SK-N-SH (cell line): ENCODE results near the gene PWWP2B. TPM values are rescaled to one million over a fixed set of nuclear protein-coding genes. Genes with fewer than 3 reads are reported as not detected.
A peak's percentile ranks its signal among the peaks of the same experiment; 100 is the strongest.

Experiments
- CTCF ChIA-PET: fragments of 300-600, 350-600 bp; formaldehyde crosslinking; extraction: SDS; loops from one replicate; lab custom pipeline; 2021; lab: Yijun Ruan, JAX
- POLR2A ChIA-PET: fragments of 350-600 bp; sonication (Branson Sonifier 250); formaldehyde crosslinking; extraction: SDS; loops from one replicate; lab custom pipeline; 2020; ENCODE audit warnings: antibody characterized with exemption, inconsistent platforms; lab: Yijun Ruan, JAX
- DNase-seq: peaks from one replicate; pipeline ENCODE4 v3.0.0; 2012
- H2AFZ ChIP-seq: fragments of 200-600 bp; sonication (generic); 2 replicates; pipeline ENCODE4 v1.8.1; 2016; ENCODE audit warnings: antibody characterized with exemption, mild to moderate bottlenecking, low read depth
- H3F3A ChIP-seq: fragments of 200-600 bp; sonication (generic); replicated peaks from 2 replicates; pipeline ENCODE3; 2016; ENCODE audit warnings: antibody characterized with exemption, mild to moderate bottlenecking; ENCODE audit not compliant: insufficient read depth
- H3K27ac ChIP-seq, 2 experiments: fragments of 200-500 bp in 1 of 2; fragments of 200-600 bp in 1 of 2; sonication (Bioruptor generic) in 1 of 2; sonication (generic), shearing (Covaris generic) in 1 of 2; 2 replicates each; pipeline versions ENCODE4 v1.5.1 to v1.6.1; 2014 to 2016; ENCODE audit warnings: low read depth in 2 of 2, inconsistent platforms in 1 of 2, low read length in 1 of 2, mild to moderate bottlenecking in 1 of 2, mixed read lengths in 1 of 2
- H3K27me3 ChIP-seq: fragments of 200-600 bp; sonication (generic), shearing (Covaris generic); 2 replicates; pipeline ENCODE4 v1.6.1; 2016; ENCODE audit warnings: mixed run types; ENCODE audit not compliant: insufficient read depth
- H3K36me3 ChIP-seq, 2 experiments: fragments of 200-500 bp in 1 of 2; fragments of 200-600 bp in 1 of 2; sonication (Bioruptor generic) in 1 of 2; sonication (generic) in 1 of 2; replicated peaks in 1 of 2; 2 replicates each; pipeline versions ENCODE3 to v1.5.1; 2014 to 2016; ENCODE audit warnings: low read length in 1 of 2, mild to moderate bottlenecking in 1 of 2; ENCODE audit not compliant: insufficient read depth in 2 of 2, control insufficient read depth in 1 of 2
- H3K4me1 ChIP-seq, 2 experiments: fragments of 200-500 bp in 1 of 2; fragments of 200-600 bp in 1 of 2; sonication (Bioruptor generic) in 1 of 2; sonication (generic), shearing (Covaris generic) in 1 of 2; 2 replicates each; pipeline versions ENCODE4 v1.5.1 to v1.6.1; 2014 to 2016; ENCODE audit warnings: low read depth in 1 of 2, low read length in 1 of 2, mixed run types in 1 of 2; ENCODE audit not compliant: insufficient read depth in 2 of 2, control insufficient read depth in 1 of 2
- H3K4me2 ChIP-seq: fragments of 200-600 bp; sonication (generic), shearing (Covaris generic); 2 replicates; pipeline ENCODE4 v1.6.1; 2017; ENCODE audit warnings: mixed run types
- H3K4me3 ChIP-seq, 2 experiments: fragments of 200-500 bp in 1 of 2; fragments of 200-600 bp in 1 of 2; sonication (Bioruptor generic) in 1 of 2; sonication (generic), shearing (Covaris generic) in 1 of 2; 2 replicates each; pipeline versions ENCODE4 v1.5.1 to v1.8.1; 2014 to 2016; ENCODE audit warnings: low read depth in 2 of 2, inconsistent platforms in 1 of 2, low read length in 1 of 2, mild to moderate bottlenecking in 1 of 2, mixed read lengths in 1 of 2, moderate library complexity in 1 of 2
- H3K79me2 ChIP-seq: fragments of 200-600 bp; sonication (generic); 2 replicates; pipeline ENCODE4 v1.8.1; 2017; ENCODE audit warnings: mild to moderate bottlenecking; ENCODE audit not compliant: insufficient read depth
- H3K9ac ChIP-seq: fragments of 200-600 bp; sonication (generic); 2 replicates; pipeline ENCODE4 v1.6.1; 2017; ENCODE audit warnings: mixed run types
- H3K9me2 ChIP-seq: fragments of 200-600 bp; sonication (generic); 2 replicates; pipeline ENCODE4 v1.6.1; 2017; ENCODE audit warnings: mixed run types
- H3K9me3 ChIP-seq: fragments of 200-600 bp; sonication (generic); 2 replicates; pipeline ENCODE4 v1.6.1; 2017; ENCODE audit warnings: mixed run types, mild to moderate bottlenecking, moderate library complexity
- H4K20me1 ChIP-seq: fragments of 200-600 bp; sonication (generic); 2 replicates; pipeline ENCODE4 v1.6.1; 2017; ENCODE audit warnings: mild to moderate bottlenecking, mixed run types; ENCODE audit not compliant: insufficient read depth
- CTCF ChIP-seq: fragments of 200-600 bp; sonication (generic); IDR thresholded peaks from 2 replicates; pipeline ENCODE4 v1.6.1; 2017; ENCODE audit warnings: antibody characterized with exemption, mild to moderate bottlenecking, moderate library complexity
- EZH2phosphoT487 ChIP-seq: fragments of 200-600 bp; sonication (generic); IDR thresholded peaks from 2 replicates; pipeline ENCODE4 v1.6.1; 2017; ENCODE audit warnings: low read depth, mixed run types, mild to moderate bottlenecking, antibody characterized with exemption, moderate library complexity, borderline replicate concordance
- FOXM1 ChIP-seq: IDR thresholded peaks from 2 replicates; pipeline ENCODE4 v1.4.0; 2012; ENCODE audit warnings: low read depth, mild to moderate bottlenecking
- GATA2 ChIP-seq: sonication (generic); formaldehyde crosslinking; IDR thresholded peaks from 2 replicates; pipeline ENCODE4 v1.5.0; 2020; ENCODE audit warnings: mild to moderate bottlenecking, missing genetic modification reagents
- JUND ChIP-seq: IDR thresholded peaks from 2 replicates; pipeline ENCODE4 v1.4.0; 2012
- MEF2A ChIP-seq: IDR thresholded peaks from 2 replicates; pipeline ENCODE4 v1.4.0; 2012; ENCODE audit warnings: low read depth, borderline replicate concordance
- NFIC ChIP-seq: IDR thresholded peaks from 2 replicates; pipeline ENCODE4 v1.4.0; 2012; ENCODE audit warnings: borderline replicate concordance
- RAD21 ChIP-seq: IDR thresholded peaks from 2 replicates; pipeline ENCODE4 v1.6.1; 2012; ENCODE audit warnings: mild to moderate bottlenecking, low read length
- REST ChIP-seq: IDR thresholded peaks from 2 replicates; pipeline ENCODE4 v1.6.1; 2012; ENCODE audit warnings: mild to moderate bottlenecking, low read depth, low read length, moderate library complexity
- RFX5 ChIP-seq: IDR thresholded peaks from 2 replicates; pipeline ENCODE4 v1.6.1; 2012; ENCODE audit warnings: mild to moderate bottlenecking, improper control_type of control experiment, low read length
- SMC3 ChIP-seq: IDR thresholded peaks from 2 replicates; pipeline ENCODE4 v1.6.1; 2012; ENCODE audit warnings: low read depth, low read length, improper control_type of control experiment
- TCF12 ChIP-seq: IDR thresholded peaks from 2 replicates; pipeline ENCODE4 v1.4.0; 2012
- USF1 ChIP-seq: IDR thresholded peaks from 2 replicates; pipeline ENCODE4 v1.4.0; 2012; ENCODE audit warnings: low read depth, borderline replicate concordance
- YY1 ChIP-seq: IDR thresholded peaks from 2 replicates; pipeline ENCODE4 v1.4.0; 2012; ENCODE audit warnings: low read depth, mild to moderate bottlenecking
- WGBS: methylation state at CpG from one replicate; pipeline ENCODE4 v1.1.6; 2017; ENCODE audit warnings: low lambda C conversion rate; 5-methylcytosine and 5-hydroxymethylcytosine counted together
- polyA plus RNA-seq, 3 experiments: library from polyadenylated mRNA; depleted of rRNA; stranded (reverse); fragments of >200 nt; gene quantifications; 2 replicates each; pipeline ENCODE4 v1.2.3, GENCODE V29; 2012

The PWWP2B gene
- polyA plus RNA-seq, 1 of the 3 experiments (the other 2 are of a cell fraction), result 2.4 TPM

GRCh38 chr10:132371641-132372081 lies 25.3 kb upstream of the PWWP2B start:
- Histone ChIP-seq H4K20me1 (no peaks in the 10 kb centered on the region), H3F3A (no peaks in the 10 kb centered on the region), H3K79me2 (no peaks in the 10 kb centered on the region), H3K4me1 (no peaks in the 10 kb centered on the region), H3K9me2 (no peaks in the 10 kb centered on the region), H3K27ac (no peak overlapping the region), H3K27me3 (no peaks in the 10 kb centered on the region), H3K36me3 (peaks cover 0 to 20% of the 10 kb centered on the region in 2 experiments), H3K9ac (no peak overlapping the region), H3K9me3 (no peaks in the 10 kb centered on the region), H3K4me2 (no peak overlapping the region), H3K4me3 (no peak overlapping the region), H2AFZ (no peak overlapping the region)
- POLR2A ChIA-PET, result no interaction called here
- no peak for DNase-seq
- TF ChIP-seq SMC3, result peak; percentile 17; the same call in 1 of the 2 replicates
- 0 out of 2 replicates have a peak, but pooled peaks have one; percentile 9 for TF ChIP-seq RAD21
- peak; percentile 45 for TF ChIP-seq CTCF
- no peak for TF ChIP-seq USF1
- TF ChIP-seq NFIC, result no peak
- WGBS, result 88% methylated on average over 8 of the region's 9 CpGs
- CTCF ChIA-PET, result interaction anchor here (1.2 to 4.1 kb wide), 2 partner anchors 11 to 76 kb away, joined by 3 to 17 read pairs; no protein-coding TSS in a partner anchor

GRCh38 chr10:132372516-132373095 lies 24.4 kb upstream of the PWWP2B start:
- ChIA-PET POLR2A (no interaction called here), CTCF (interaction anchor here (1.2 to 4.1 kb wide), 3 partner anchors 12 to 81 kb away, joined by 3 to 17 read pairs (median 5); no protein-coding TSS in a partner anchor)
- H4K20me1 ChIP-seq, result no peaks in the 10 kb centered on the region
- no peak overlapping the region for H3K4me3 ChIP-seq
- no peak overlapping the region for H2AFZ ChIP-seq
- no peaks in the 10 kb centered on the region for H3K4me1 ChIP-seq
- no peaks in the 10 kb centered on the region for H3F3A ChIP-seq
- TF ChIP-seq REST (no peak), FOXM1 (no peak), YY1 (no peak), EZH2phosphoT487 (no peak), RFX5 (no peak), JUND (no peak), GATA2 (CRISPR knock-in tag) (no peak), MEF2A (no peak), TCF12 (no peak)
- H3K4me2 ChIP-seq, result no peak overlapping the region
- no peak overlapping the region for H3K9ac ChIP-seq
- no peak for DNase-seq
- H3K27me3 ChIP-seq, result no peaks in the 10 kb centered on the region
- H3K27ac ChIP-seq, result no peak overlapping the region
- WGBS, result 90% methylated on average over 14 of the region's 16 CpGs
- no peaks in the 10 kb centered on the region for H3K79me2 ChIP-seq
- no peaks in the 10 kb centered on the region for H3K9me3 ChIP-seq
- H3K9me2 ChIP-seq, result no peaks in the 10 kb centered on the region
- H3K36me3 ChIP-seq, result peaks cover 0 to 10% of the 10 kb centered on the region in 2 experiments
